ENCODE results near the gene TTC16. TPM values are rescaled to one million over a fixed set of nuclear protein-coding genes. Genes with fewer than 3 reads are reported as not detected.

Gene TTC16
- total RNA-seq, 6 donors from 2014 or later: 0.29 to 9.4 (median 3.1) TPM

DNA sequence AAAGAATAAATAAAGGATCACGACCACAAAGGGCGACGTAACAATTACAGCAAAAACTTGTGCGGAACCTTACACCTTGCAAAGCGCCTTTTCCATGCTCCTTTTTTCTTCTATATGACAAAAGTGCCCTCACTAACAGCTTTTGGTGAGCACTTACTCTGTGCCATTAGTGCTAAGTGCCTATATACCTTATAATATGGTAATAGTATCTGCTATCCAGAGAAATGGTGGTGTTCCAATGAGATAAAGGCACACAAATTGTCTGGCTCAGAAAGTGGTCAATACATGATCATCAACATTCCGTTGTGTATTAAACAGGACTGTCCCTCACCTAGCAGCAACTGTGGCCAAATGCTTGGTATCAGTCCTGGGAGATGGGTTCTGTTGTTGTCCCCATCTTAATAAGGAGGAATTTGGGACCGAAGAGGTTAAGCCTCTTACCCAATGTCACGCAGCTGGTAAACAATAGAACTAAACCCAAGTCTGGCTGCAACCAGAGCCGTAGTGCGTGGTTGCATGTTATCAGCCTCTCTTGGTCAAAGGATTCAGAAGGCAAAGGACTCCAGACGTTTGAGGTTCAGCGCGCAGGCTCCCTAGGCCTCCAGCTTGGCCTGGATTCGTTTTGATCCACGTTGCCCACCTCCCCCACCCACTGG is 19.8 kb downstream of the TTC16 start:
- Histone ChIP-seq H3K27ac (peak overlapping the region; percentile 89 to 95 (median 94)), H3K27me3 (no peaks in the 10 kb centered on the region), H3K36me3 (peaks cover 0 to 51% (median 41%) of the 10 kb centered on the region in 4 donors), H3K4me3 (peak overlapping the region in 2 of 4 donors; percentile 68 to 74), H3K4me1 (peaks cover 16 to 30% (median 18%) of the 10 kb centered on the region in 4 donors), H3K9me3 (no peaks in the 10 kb centered on the region)
- no peak for ATAC-seq (ENCODE audit: low FRiP score in 2 of 2)
- 30 to 42% methylated on average over 12 to 15 of the region's 15 CpGs for WGBS, 2 donors
- DNase-seq: no peak
- no peak for TF ChIP-seq POLR2AphosphoS5 (IDR thresholded peaks at IDR 0.05)
- TF ChIP-seq, protein P1, sequence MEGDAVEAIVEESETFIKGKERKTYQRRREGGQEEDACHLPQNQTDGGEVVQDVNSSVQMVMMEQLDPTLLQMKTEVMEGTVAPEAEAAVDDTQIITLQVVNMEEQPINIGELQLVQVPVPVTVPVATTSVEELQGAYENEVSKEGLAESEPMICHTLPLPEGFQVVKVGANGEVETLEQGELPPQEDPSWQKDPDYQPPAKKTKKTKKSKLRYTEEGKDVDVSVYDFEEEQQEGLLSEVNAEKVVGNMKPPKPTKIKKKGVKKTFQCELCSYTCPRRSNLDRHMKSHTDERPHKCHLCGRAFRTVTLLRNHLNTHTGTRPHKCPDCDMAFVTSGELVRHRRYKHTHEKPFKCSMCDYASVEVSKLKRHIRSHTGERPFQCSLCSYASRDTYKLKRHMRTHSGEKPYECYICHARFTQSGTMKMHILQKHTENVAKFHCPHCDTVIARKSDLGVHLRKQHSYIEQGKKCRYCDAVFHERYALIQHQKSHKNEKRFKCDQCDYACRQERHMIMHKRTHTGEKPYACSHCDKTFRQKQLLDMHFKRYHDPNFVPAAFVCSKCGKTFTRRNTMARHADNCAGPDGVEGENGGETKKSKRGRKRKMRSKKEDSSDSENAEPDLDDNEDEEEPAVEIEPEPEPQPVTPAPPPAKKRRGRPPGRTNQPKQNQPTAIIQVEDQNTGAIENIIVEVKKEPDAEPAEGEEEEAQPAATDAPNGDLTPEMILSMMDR (IDR thresholded peaks at IDR 0.05): no peak
- no peak for TF ChIP-seq EP300 (IDR thresholded peaks at IDR 0.05)
- TF ChIP-seq POLR2A (IDR thresholded peaks at IDR 0.05): no peak

DNA sequence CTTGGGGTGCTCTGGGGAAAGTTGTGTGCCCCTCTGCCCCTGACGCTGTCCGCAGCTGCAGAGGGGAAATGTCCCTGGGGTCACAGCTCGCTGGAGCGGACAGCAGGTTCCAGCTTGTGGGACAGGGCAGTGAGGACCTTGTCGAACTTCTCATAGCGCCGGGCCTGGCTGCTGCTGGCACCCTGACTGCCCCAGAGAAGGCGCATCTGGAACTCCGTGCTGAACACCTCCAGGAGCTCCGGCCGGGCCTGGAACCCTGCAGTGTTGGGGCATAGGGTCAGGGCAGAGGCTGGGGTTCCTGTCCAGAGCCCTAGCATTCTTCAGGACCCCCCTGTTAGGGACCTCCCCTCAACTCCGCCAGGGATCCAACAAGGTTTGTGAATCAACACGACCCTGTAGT is 22.8 kb downstream of the TTC16 start:
- H3K4me3 ChIP-seq: no peak overlapping the region
- H3K27ac ChIP-seq: no peak overlapping the region
- WGBS, 2 donors: 88 to 90% methylated on average over 10 to 13 of the region's 13 CpGs
- no peak for ATAC-seq (ENCODE audit: low FRiP score in 2 of 2)
- H3K36me3 ChIP-seq: peaks cover 0 to 54% (median 44%) of the 10 kb centered on the region in 4 donors
- TF ChIP-seq POLR2A (IDR thresholded peaks at IDR 0.05): no peak
- TF ChIP-seq EP300 (IDR thresholded peaks at IDR 0.05): no peak
- TF ChIP-seq, protein P1 (IDR thresholded peaks at IDR 0.05): no peak
- no peak for TF ChIP-seq POLR2AphosphoS5 (IDR thresholded peaks at IDR 0.05)
- H3K9me3 ChIP-seq: no peaks in the 10 kb centered on the region
- no peak for DNase-seq
- no peaks in the 10 kb centered on the region for H3K27me3 ChIP-seq
- peaks cover 26 to 52% (median 34%) of the 10 kb centered on the region in 4 donors for H3K4me1 ChIP-seq

DNA sequence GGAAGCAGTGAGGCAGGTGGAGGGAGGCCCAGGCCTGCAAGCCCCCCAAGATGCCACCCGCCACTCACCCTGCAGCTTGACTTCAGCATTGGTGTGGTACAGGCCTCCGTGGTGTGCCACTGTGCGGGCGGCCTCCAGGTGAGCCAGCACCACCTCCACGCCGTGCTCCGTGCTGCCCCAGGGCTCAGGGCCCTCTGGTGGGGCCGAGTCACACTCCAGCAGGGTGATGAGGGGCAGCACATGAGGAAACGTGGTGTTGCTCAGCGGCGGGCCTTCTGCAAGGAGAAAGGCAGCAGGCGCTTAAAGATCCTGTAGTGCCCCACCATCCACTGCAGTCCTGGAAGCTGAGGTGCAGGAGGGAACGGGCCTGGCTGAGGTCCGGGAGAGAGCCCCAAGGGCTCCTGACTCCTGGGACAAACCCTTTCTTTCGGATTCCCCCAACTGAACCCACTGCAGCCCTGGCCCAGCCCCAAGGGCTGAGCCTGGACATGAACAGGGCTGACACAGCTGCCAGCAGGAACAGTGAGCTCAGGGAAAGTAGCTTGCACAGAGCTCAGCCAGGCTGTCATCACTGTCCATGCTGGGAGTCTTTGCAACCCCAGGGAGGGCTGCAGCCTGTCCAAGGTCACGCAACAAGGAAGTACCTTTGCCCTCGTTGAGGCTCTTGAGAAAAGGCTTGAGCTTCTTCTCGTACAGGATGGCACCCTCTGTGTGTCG is 23.9 kb downstream of the TTC16 start:
- ATAC-seq (ENCODE audit: low FRiP score in 2 of 2) (no peak), DNase-seq (peak in 1 of 2 donors; percentile 79)
- TF ChIP-seq POLR2AphosphoS5 (IDR thresholded peaks at IDR 0.05) (no peak), POLR2A (IDR thresholded peaks at IDR 0.05) (no peak), EP300 (IDR thresholded peaks at IDR 0.05) (no peak)
- TF ChIP-seq, protein P1 (IDR thresholded peaks at IDR 0.05): no peak
- Histone ChIP-seq H3K36me3 (peaks cover 0 to 66% (median 52%) of the 10 kb centered on the region in 4 donors), H3K27ac (peak overlapping the region; percentile 46 to 76 (median 70)), H3K4me3 (no peak overlapping the region), H3K9me3 (no peaks in the 10 kb centered on the region), H3K4me1 (peaks cover 18 to 41% (median 27%) of the 10 kb centered on the region in 4 donors), H3K27me3 (no peaks in the 10 kb centered on the region)
- 83 to 85% methylated on average over 12 to 19 of the region's 19 CpGs for WGBS, 2 donors

DNA sequence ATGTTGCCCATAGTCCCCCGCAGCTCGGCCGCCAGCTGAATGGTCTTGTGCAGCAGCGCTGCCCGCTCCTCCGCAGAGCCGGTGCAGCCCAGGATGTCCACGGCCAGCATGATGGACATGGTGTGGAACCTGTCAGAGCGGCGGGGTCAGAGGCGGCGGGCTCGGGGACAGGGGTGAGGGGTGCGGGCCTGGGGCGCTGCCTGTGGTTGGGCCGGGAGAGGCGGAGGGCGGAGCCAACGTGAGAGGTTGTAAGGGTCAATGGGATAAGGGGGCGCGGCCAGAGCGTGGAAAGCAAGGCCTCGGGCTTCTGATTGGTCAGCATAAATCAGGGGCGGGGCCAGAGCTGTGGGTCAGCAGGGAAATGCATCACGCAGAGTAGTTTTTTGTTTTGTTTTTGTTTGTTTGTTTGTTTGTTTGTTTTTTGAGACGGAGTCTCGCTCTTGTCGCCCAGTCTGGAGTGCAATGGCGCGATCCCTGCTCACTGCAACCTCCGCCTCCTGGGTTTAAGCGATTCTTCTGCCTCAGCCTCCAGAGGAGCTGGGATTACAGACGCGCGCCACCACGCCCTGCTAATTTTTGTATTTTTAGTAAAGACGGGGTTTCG is 26.1 kb downstream of the TTC16 start:
- H3K9me3 ChIP-seq: no peaks in the 10 kb centered on the region
- H3K4me3 ChIP-seq: peak overlapping the region in 3 of 4 donors; percentile 29 to 41 (median 32)
- ATAC-seq (ENCODE audit: low FRiP score in 2 of 2) (peak; percentile 59 to 81), DNase-seq (peak; percentile 87 to 90)
- TF ChIP-seq POLR2AphosphoS5 (IDR thresholded peaks at IDR 0.05) (no peak), POLR2A (IDR thresholded peaks at IDR 0.05) (no peak), EP300 (IDR thresholded peaks at IDR 0.05) (no peak)
- TF ChIP-seq, protein P1 (IDR thresholded peaks at IDR 0.05): no peak
- 61 to 67% methylated on average over 30 to 36 of the region's 38 CpGs for WGBS, 2 donors
- no peaks in the 10 kb centered on the region for H3K27me3 ChIP-seq
- H3K36me3 ChIP-seq: peaks cover 0 to 87% (median 68%) of the 10 kb centered on the region in 4 donors
- peaks cover 18 to 35% (median 24%) of the 10 kb centered on the region in 4 donors for H3K4me1 ChIP-seq
- peak overlapping the region in 2 of 4 donors; percentile 71 for H3K27ac ChIP-seq
